Activated naive CD8-positive, alpha-beta T cell treated with anti-CD3 and anti-CD28 coated beads, Interleukin-2, amount 50 U/mL, for 24 hours (primary cell): Measurements from ENCODE around the gene GULP1.

Source experiments
- ATAC-seq: fragments of 150-1000 bp; cut with Tn5 transposase; one replicate; pipeline ENCODE4 v1.10.0; 2021
- DNase-seq: peaks from one replicate; pipeline ENCODE4 v3.0.0; 2021
- H3K27ac Mint-ChIP-seq: one replicate; pipeline ENCODE4 v1.8.0; 2021; ENCODE audit warnings: mild to moderate bottlenecking, mixed read lengths
- H3K27me3 Mint-ChIP-seq: one replicate; pipeline ENCODE4 v1.8.0; 2021; ENCODE audit warnings: mixed read lengths
- H3K36me3 Mint-ChIP-seq: one replicate; pipeline ENCODE4 v1.8.0; 2021; ENCODE audit warnings: low read depth, mixed read lengths
- H3K4me1 Mint-ChIP-seq: one replicate; pipeline ENCODE4 v1.8.0; 2021; ENCODE audit warnings: mixed read lengths
- H3K4me3 Mint-ChIP-seq: one replicate; pipeline ENCODE4 v1.8.0; 2021; ENCODE audit warnings: mild to moderate bottlenecking, moderate library complexity, mixed read lengths
- H3K9me3 Mint-ChIP-seq: one replicate; pipeline ENCODE4 v1.8.0; 2021; ENCODE audit warnings: mixed read lengths

Gene GULP1

GRCh38 chr2:188305271-188305670 is 13.6 kb downstream of the GULP1 start:
- no peak for DNase-seq
- Mint-ChIP-seq H3K4me3 (no peak overlapping the region), H3K27ac (no peak overlapping the region), H3K27me3 (no peaks in the 10 kb centered on the region), H3K4me1 (no peaks in the 10 kb centered on the region), H3K36me3 (no peaks in the 10 kb centered on the region), H3K9me3 (no peaks in the 10 kb centered on the region)
- no peak for ATAC-seq

- Mint-ChIP-seq H3K4me3 (no peak overlapping the region), H3K36me3 (no peaks in the 10 kb centered on the region), H3K9me3 (no peaks in the 10 kb centered on the region), H3K27me3 (no peaks in the 10 kb centered on the region), H3K27ac (no peak overlapping the region), H3K4me1 (no peaks in the 10 kb centered on the region)
- no peak for DNase-seq
- no peak for ATAC-seq
Observed at GRCh38 chr2:188306271-188306670, 14.6 kb downstream of the GULP1 start.

GRCh38 chr2:188307850-188308283 is 16.2 kb downstream of the GULP1 start:
- Mint-ChIP-seq H3K27ac (no peak overlapping the region), H3K4me1 (no peaks in the 10 kb centered on the region), H3K9me3 (no peaks in the 10 kb centered on the region), H3K27me3 (no peaks in the 10 kb centered on the region), H3K36me3 (no peaks in the 10 kb centered on the region), H3K4me3 (no peak overlapping the region)
- ATAC-seq (no peak), DNase-seq (no peak)

GRCh38 chr2:188308483-188308882 is 16.8 kb downstream of the GULP1 start:
- ATAC-seq = no peak
- no peak overlapping the region for H3K27ac Mint-ChIP-seq
- no peak for DNase-seq

GRCh38 chr2:188309364-188309763 is 17.7 kb downstream of the GULP1 start:
- Mint-ChIP-seq H3K27ac (no peak overlapping the region), H3K27me3 (no peaks in the 10 kb centered on the region), H3K4me3 (no peak overlapping the region), H3K36me3 (no peaks in the 10 kb centered on the region), H3K9me3 (peaks cover 3% of the 10 kb centered on the region), H3K4me1 (no peaks in the 10 kb centered on the region)
- DNase-seq = no peak
- no peak for ATAC-seq

More at GRCh38 chr2:188308483-188308882, 16.8 kb downstream of the GULP1 start:
- H3K36me3 Mint-ChIP-seq = no peaks in the 10 kb centered on the region
- H3K9me3 Mint-ChIP-seq = no peaks in the 10 kb centered on the region
- H3K4me1 Mint-ChIP-seq = no peaks in the 10 kb centered on the region
- no peaks in the 10 kb centered on the region for H3K27me3 Mint-ChIP-seq
- H3K4me3 Mint-ChIP-seq = no peak overlapping the region

- ATAC-seq (no peak), DNase-seq (no peak)
- Mint-ChIP-seq H3K27me3 (no peaks in the 10 kb centered on the region), H3K27ac (no peak overlapping the region), H3K36me3 (no peaks in the 10 kb centered on the region), H3K4me1 (no peaks in the 10 kb centered on the region), H3K4me3 (no peak overlapping the region), H3K9me3 (peaks cover 5% of the 10 kb centered on the region)
Observed at GRCh38 chr2:188314314-188315054, 22.8 kb downstream of the GULP1 start.

- Mint-ChIP-seq H3K36me3 (no peaks in the 10 kb centered on the region), H3K9me3 (peaks cover 5% of the 10 kb centered on the region), H3K4me1 (no peaks in the 10 kb centered on the region), H3K4me3 (no peak overlapping the region), H3K27ac (no peak overlapping the region), H3K27me3 (no peaks in the 10 kb centered on the region)
- ATAC-seq (no peak), DNase-seq (no peak)
Observed at GRCh38 chr2:188315750-188316149, 24.1 kb downstream of the GULP1 start.

- no peak for DNase-seq
- Mint-ChIP-seq H3K9me3 (peaks cover 5% of the 10 kb centered on the region), H3K36me3 (no peaks in the 10 kb centered on the region), H3K4me1 (no peaks in the 10 kb centered on the region), H3K27ac (no peak overlapping the region), H3K4me3 (no peak overlapping the region), H3K27me3 (no peaks in the 10 kb centered on the region)
- ATAC-seq = no peak
Observed at GRCh38 chr2:188316342-188316741, 24.7 kb downstream of the GULP1 start.

GRCh38 chr2:188316791-188317423 is 25.2 kb downstream of the GULP1 start:
- Mint-ChIP-seq H3K36me3 (no peaks in the 10 kb centered on the region), H3K27ac (no peak overlapping the region)

GRCh38 chr2:188318161-188318749 is 26.6 kb downstream of the GULP1 start:
- DNase-seq = no peak
- H3K9me3 Mint-ChIP-seq = peaks cover 5% of the 10 kb centered on the region
- no peaks in the 10 kb centered on the region for H3K4me1 Mint-ChIP-seq
- no peaks in the 10 kb centered on the region for H3K27me3 Mint-ChIP-seq
- no peak overlapping the region for H3K4me3 Mint-ChIP-seq
- no peaks in the 10 kb centered on the region for H3K36me3 Mint-ChIP-seq
- H3K27ac Mint-ChIP-seq = no peak overlapping the region
- ATAC-seq = no peak

More at GRCh38 chr2:188316791-188317423, 25.2 kb downstream of the GULP1 start:
- DNase-seq = no peak
- peaks cover 5% of the 10 kb centered on the region for H3K9me3 Mint-ChIP-seq
- no peaks in the 10 kb centered on the region for H3K4me1 Mint-ChIP-seq
- no peak overlapping the region for H3K4me3 Mint-ChIP-seq
- H3K27me3 Mint-ChIP-seq = no peaks in the 10 kb centered on the region
- ATAC-seq = no peak

GRCh38 chr2:188319838-188320237 is 28.2 kb downstream of the GULP1 start:
- Mint-ChIP-seq H3K36me3 (no peaks in the 10 kb centered on the region), H3K27ac (no peak overlapping the region), H3K4me3 (no peak overlapping the region), H3K9me3 (no peaks in the 10 kb centered on the region), H3K4me1 (no peaks in the 10 kb centered on the region), H3K27me3 (no peaks in the 10 kb centered on the region)
- no peak for DNase-seq
- no peak for ATAC-seq

GRCh38 chr2:188320861-188321260 is 29.2 kb downstream of the GULP1 start:
- ATAC-seq (no peak), DNase-seq (no peak)
- Mint-ChIP-seq H3K9me3 (no peaks in the 10 kb centered on the region), H3K36me3 (no peaks in the 10 kb centered on the region), H3K4me1 (no peaks in the 10 kb centered on the region), H3K27ac (no peak overlapping the region), H3K27me3 (no peaks in the 10 kb centered on the region), H3K4me3 (no peak overlapping the region)

- Mint-ChIP-seq H3K4me1 (no peaks in the 10 kb centered on the region), H3K4me3 (no peak overlapping the region), H3K27ac (no peak overlapping the region), H3K27me3 (no peaks in the 10 kb centered on the region), H3K9me3 (no peaks in the 10 kb centered on the region), H3K36me3 (no peaks in the 10 kb centered on the region)
- ATAC-seq (no peak), DNase-seq (no peak)
Observed at GRCh38 chr2:188322569-188323551, 31.2 kb downstream of the GULP1 start.

- no peaks in the 10 kb centered on the region for H3K9me3 Mint-ChIP-seq
Observed at GRCh38 chr2:188324067-188324466, 32.4 kb downstream of the GULP1 start.

More at GRCh38 chr2:188324067-188324466, 32.4 kb downstream of the GULP1 start:
- H3K27me3 Mint-ChIP-seq = no peaks in the 10 kb centered on the region
- no peak overlapping the region for H3K27ac Mint-ChIP-seq
- H3K36me3 Mint-ChIP-seq = no peaks in the 10 kb centered on the region
- H3K4me3 Mint-ChIP-seq = no peak overlapping the region
- H3K4me1 Mint-ChIP-seq = no peaks in the 10 kb centered on the region
- DNase-seq (no peak), ATAC-seq (no peak)
